Neural crest cell (in vitro differentiated cells): ENCODE data around the gene OSBPL2. TPM values are rescaled to one million over a fixed set of nuclear protein-coding genes. Genes with fewer than 3 reads are reported as not detected.
A peak's percentile ranks its signal among the peaks of the same experiment; 100 is the strongest.

ENCODE experiments used
- DNase-seq: peaks from one replicate; pipeline ENCODE4 v3.0.0; 2021; ENCODE audit warnings: low read depth, mixed read lengths, low spot score
- H3K27ac Mint-ChIP-seq: one replicate; pipeline ENCODE4 v1.8.0; 2021; ENCODE audit warnings: mild to moderate bottlenecking, mixed read lengths; ENCODE audit not compliant: unreplicated experiment
- H3K27me3 Mint-ChIP-seq: 2 replicates; pipeline ENCODE4 v1.8.0; 2021; ENCODE audit warnings: low read depth, mild to moderate bottlenecking, mixed read lengths
- H3K36me3 Mint-ChIP-seq: 2 replicates; pipeline ENCODE4 v1.8.0; 2021; ENCODE audit warnings: low read depth, mild to moderate bottlenecking, mixed read lengths
- H3K4me1 Mint-ChIP-seq: 2 replicates; pipeline ENCODE4 v1.8.0; 2021; ENCODE audit warnings: mixed read lengths
- H3K4me3 Mint-ChIP-seq: one replicate; pipeline ENCODE4 v1.8.0; 2021; ENCODE audit warnings: mild to moderate bottlenecking, mixed read lengths
- H3K9me3 Mint-ChIP-seq: 2 replicates; pipeline ENCODE4 v1.8.0; 2021; ENCODE audit warnings: mixed read lengths
- total RNA-seq: library from RNA; stranded (reverse); gene quantifications from 2 replicates; pipeline ENCODE4 v1.2.1, GENCODE V29; 2021
- TF ChIP-seq, protein P1 (sequence below): fragments of 200-600 bp; sonication (generic); conservative IDR thresholded peaks from 2 replicates; pipeline ENCODE4 v1.5.0; 2021; ENCODE audit warnings: antibody characterized with exemption, mild to moderate bottlenecking

The OSBPL2 gene
- total RNA-seq, 1 donor from 2014 or later = 33.1 TPM

DNA sequence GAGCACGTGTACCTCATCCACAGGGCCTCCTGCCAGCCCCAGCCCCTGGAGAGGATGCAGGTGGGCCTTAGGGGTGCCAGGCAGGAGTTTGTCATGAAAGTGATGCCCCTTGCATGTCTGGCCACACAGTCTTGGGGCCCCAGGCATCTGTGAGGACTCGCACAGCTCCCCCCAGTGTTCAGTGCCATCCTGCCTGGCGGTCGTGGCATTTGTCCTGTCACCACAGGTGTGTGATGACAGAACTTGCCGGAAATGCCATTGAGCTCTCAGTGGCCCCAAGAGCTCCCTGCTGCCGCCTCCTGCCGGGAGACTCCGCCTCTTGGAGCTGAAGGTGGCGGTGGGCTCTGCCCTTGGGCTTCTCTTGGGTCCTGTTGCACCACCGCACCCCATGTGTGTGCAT, 33.9 kb downstream of the OSBPL2 start:
- no peaks in the 10 kb centered on the region for H3K27me3 Mint-ChIP-seq
- no peaks in the 10 kb centered on the region for H3K36me3 Mint-ChIP-seq
- H3K4me3 Mint-ChIP-seq = no peak overlapping the region
- no peaks in the 10 kb centered on the region for H3K4me1 Mint-ChIP-seq
- no peak for DNase-seq
- TF ChIP-seq, protein P1, sequence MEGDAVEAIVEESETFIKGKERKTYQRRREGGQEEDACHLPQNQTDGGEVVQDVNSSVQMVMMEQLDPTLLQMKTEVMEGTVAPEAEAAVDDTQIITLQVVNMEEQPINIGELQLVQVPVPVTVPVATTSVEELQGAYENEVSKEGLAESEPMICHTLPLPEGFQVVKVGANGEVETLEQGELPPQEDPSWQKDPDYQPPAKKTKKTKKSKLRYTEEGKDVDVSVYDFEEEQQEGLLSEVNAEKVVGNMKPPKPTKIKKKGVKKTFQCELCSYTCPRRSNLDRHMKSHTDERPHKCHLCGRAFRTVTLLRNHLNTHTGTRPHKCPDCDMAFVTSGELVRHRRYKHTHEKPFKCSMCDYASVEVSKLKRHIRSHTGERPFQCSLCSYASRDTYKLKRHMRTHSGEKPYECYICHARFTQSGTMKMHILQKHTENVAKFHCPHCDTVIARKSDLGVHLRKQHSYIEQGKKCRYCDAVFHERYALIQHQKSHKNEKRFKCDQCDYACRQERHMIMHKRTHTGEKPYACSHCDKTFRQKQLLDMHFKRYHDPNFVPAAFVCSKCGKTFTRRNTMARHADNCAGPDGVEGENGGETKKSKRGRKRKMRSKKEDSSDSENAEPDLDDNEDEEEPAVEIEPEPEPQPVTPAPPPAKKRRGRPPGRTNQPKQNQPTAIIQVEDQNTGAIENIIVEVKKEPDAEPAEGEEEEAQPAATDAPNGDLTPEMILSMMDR = no peak
- no peak overlapping the region for H3K27ac Mint-ChIP-seq
- no peaks in the 10 kb centered on the region for H3K9me3 Mint-ChIP-seq

DNA sequence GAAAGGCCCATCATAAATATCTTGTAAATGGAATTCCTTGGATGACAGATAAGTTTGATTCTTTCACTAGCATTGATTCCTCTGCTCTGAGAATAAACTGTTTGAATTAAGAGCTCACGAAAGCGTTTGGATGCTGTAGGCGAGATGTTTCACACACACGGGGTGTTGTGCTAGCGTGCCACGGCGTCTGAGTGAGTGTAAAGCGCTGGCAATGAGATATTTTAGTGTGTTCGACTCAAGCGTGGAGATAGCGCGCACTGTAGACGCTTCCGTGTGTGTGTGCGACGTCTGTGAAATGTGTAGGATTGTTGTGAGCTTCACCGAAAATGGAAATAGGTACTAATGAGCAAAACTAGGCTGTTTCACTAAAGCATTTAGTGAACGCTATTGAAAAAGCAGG, 35.1 kb downstream of the OSBPL2 start:
- DNase-seq = no peak
- no peaks in the 10 kb centered on the region for H3K36me3 Mint-ChIP-seq
- H3K27ac Mint-ChIP-seq = no peak overlapping the region
- H3K4me1 Mint-ChIP-seq = no peaks in the 10 kb centered on the region
- no peaks in the 10 kb centered on the region for H3K27me3 Mint-ChIP-seq
- TF ChIP-seq, protein P1 = no peak
- H3K4me3 Mint-ChIP-seq = no peak overlapping the region
- no peaks in the 10 kb centered on the region for H3K9me3 Mint-ChIP-seq

DNA sequence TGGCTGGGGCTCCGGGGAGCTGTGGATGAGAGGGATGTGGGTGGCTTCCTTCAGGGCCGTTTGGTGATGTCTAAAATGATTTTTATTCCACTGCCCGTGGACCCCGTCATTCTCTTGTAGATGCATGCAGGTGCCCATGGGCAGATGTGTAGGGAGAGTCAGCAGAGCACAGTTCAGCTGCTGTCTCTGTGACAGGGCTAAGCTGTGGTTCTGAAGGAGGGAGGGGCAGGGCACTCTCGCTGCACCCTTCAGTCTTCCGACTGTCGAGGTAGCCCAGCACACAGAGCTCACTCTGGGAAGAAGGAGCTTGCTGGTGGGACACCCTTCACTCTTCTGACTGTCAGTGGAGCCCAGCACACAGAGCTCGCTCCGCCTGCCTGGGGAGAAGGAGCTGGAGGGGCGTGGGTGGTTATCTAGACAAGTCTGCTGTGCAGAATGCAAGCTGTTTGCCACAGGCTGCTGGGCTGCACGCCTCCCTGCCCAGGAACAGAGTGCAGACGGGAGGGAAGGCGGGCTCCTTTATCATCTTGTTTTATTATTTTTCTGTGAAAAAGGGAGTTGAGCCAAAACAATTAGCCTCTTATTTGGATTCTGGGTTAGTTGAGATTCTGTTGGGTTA, 36.1 kb downstream of the OSBPL2 start:
- TF ChIP-seq, protein P1 = no peak

DNA sequence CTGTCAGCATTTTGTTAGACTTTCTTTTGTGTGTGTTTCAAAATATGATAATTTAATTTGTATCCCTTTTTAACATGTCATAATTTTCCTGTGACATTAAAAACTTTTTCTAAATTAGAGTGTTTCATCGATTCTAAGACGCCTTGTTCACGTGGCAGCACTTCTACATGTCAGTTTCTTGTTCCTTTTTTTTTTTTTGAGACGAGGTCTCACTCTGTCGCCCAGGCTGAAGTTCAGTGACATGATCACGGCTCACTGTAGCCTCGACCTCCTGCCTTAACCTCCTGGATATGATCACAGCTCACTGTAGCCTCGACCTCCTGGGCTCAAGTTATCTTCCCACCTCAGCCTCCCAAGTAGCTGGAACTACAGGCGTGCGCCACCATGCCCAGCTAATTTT, 36.9 kb downstream of the OSBPL2 start:
- Mint-ChIP-seq H3K9me3 (no peaks in the 10 kb centered on the region), H3K27me3 (no peaks in the 10 kb centered on the region), H3K4me1 (no peaks in the 10 kb centered on the region), H3K27ac (peak overlapping the region; percentile 27), H3K36me3 (no peaks in the 10 kb centered on the region), H3K4me3 (no peak overlapping the region)
- TF ChIP-seq, protein P1 = no peak
- DNase-seq = no peak

More for the DNA sequence above, 36.1 kb downstream of the OSBPL2 start:
- no peak overlapping the region for H3K27ac Mint-ChIP-seq
- H3K27me3 Mint-ChIP-seq = no peaks in the 10 kb centered on the region
- no peaks in the 10 kb centered on the region for H3K9me3 Mint-ChIP-seq
- DNase-seq = no peak
- H3K4me3 Mint-ChIP-seq = no peak overlapping the region
- H3K4me1 Mint-ChIP-seq = no peaks in the 10 kb centered on the region
- no peaks in the 10 kb centered on the region for H3K36me3 Mint-ChIP-seq

DNA sequence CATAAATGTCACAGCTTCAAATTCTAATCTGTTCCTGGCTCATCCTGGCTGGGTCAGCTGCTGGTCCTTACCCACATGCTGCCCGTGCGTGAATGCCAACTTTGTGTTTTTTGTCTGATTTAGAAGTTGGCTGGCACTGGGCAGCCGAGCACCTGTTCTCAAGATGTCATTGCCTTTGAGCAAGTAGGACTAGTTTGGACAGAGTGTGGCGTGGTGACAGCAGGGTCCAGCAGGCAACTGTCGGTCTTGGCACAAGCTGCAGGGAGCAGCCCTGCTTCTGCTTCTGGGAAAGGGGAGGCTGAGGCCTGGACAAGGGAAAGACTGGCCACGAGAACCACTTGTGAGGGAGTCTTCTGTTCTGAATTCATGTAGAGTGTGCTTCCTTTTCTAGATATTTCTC, 38.1 kb downstream of the OSBPL2 start:
- Mint-ChIP-seq H3K4me1 (no peaks in the 10 kb centered on the region), H3K9me3 (no peaks in the 10 kb centered on the region), H3K36me3 (peaks cover under 1% of the 10 kb centered on the region), H3K4me3 (no peak overlapping the region), H3K27ac (no peak overlapping the region), H3K27me3 (no peaks in the 10 kb centered on the region)
- no peak for DNase-seq
- TF ChIP-seq, protein P1 = no peak

DNA sequence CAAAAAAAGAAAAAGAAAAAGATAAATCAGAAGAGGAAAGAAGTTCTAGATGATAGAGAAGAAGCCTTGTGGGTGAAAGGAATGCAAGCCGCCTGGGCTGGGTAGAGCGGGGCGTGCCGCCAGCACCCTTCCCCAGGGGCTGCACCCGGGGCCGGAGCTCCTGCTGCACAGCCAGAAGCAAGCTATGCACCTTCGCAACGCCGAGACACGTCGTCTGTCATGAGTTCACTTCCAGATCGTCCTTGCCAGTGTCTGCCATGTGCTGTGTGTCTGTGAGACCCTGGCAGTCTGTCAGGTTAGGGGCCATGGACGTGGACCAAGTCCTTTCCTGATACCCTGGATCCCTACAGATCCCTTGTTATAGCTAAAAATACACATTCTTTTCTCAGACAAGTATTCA, 38.9 kb downstream of the OSBPL2 start:
- H3K27me3 Mint-ChIP-seq = no peaks in the 10 kb centered on the region
- no peak for DNase-seq
- H3K9me3 Mint-ChIP-seq = no peaks in the 10 kb centered on the region
- TF ChIP-seq, protein P1 = no peak
- no peak overlapping the region for H3K4me3 Mint-ChIP-seq
- H3K4me1 Mint-ChIP-seq = no peaks in the 10 kb centered on the region
- H3K36me3 Mint-ChIP-seq = peaks cover 3% of the 10 kb centered on the region
- no peak overlapping the region for H3K27ac Mint-ChIP-seq
